ENCODE results near the gene MTRF1.
"Not testable (repeated sequence)": the region's sequence is repeated elsewhere in the genome, so short reads cannot be mapped to it uniquely, and the experiment has no call there.

MTRF1 gene

GRCh38 chr13:41295973-41296372, 32.6 kb upstream of the MTRF1 start:
- Histone ChIP-seq H3K4me1 (ENCODE audit: insufficient read depth, low read length) (no peaks in the 10 kb centered on the region), H3K9me3 (ENCODE audit: low read length) (no peaks in the 10 kb centered on the region), H3K4me3 (ENCODE audit: low read length) (no peak overlapping the region)

GRCh38 chr13:41294914-41295313, 31.5 kb upstream of the MTRF1 start:
- Histone ChIP-seq H3K27me3 (ENCODE audit: insufficient read depth, low read length) (no peaks in the 10 kb centered on the region), H3K4me3 (ENCODE audit: low read length) (no peak overlapping the region), H3K4me1 (ENCODE audit: insufficient read depth, low read length) (no peaks in the 10 kb centered on the region), H3K9me3 (ENCODE audit: low read length) (no peaks in the 10 kb centered on the region), H2AFZ (ENCODE audit: low read depth, low read length) (no peak overlapping the region), H3K36me3 (ENCODE audit: insufficient read depth, low read length) (no peaks in the 10 kb centered on the region)

More at GRCh38 chr13:41295973-41296372, 32.6 kb upstream of the MTRF1 start:
- H2AFZ ChIP-seq (ENCODE audit: low read depth, low read length) = no peak overlapping the region
- H3K36me3 ChIP-seq (ENCODE audit: insufficient read depth, low read length) = no peaks in the 10 kb centered on the region
- H3K27me3 ChIP-seq (ENCODE audit: insufficient read depth, low read length) = no peaks in the 10 kb centered on the region

DNA sequence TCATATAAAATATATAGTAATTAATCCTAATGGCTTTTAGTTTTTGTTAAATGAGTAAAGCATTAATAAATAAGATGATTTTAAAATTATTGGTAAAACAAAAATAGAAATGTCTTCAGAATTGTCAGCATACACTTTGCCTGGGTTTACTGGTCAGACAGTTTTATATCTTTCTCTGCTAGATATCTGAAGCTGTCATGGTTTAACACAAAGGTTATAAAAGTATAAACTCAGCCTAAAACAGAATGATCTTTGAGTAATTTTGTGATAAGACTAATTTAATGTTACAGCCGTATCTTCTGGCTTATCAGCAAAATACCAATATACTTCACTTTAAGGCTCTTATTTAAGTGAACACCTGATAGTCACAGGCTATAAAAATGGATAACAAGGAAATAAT, 29.9 kb upstream of the MTRF1 start:
- Histone ChIP-seq H3K36me3 (ENCODE audit: insufficient read depth, low read length) (no peaks in the 10 kb centered on the region), H3K4me1 (ENCODE audit: insufficient read depth, low read length) (no peaks in the 10 kb centered on the region), H2AFZ (ENCODE audit: low read depth, low read length) (no peak overlapping the region), H3K9me3 (ENCODE audit: low read length) (no peaks in the 10 kb centered on the region), H3K4me3 (ENCODE audit: low read length) (no peak overlapping the region), H3K27me3 (ENCODE audit: insufficient read depth, low read length) (no peaks in the 10 kb centered on the region)

DNA sequence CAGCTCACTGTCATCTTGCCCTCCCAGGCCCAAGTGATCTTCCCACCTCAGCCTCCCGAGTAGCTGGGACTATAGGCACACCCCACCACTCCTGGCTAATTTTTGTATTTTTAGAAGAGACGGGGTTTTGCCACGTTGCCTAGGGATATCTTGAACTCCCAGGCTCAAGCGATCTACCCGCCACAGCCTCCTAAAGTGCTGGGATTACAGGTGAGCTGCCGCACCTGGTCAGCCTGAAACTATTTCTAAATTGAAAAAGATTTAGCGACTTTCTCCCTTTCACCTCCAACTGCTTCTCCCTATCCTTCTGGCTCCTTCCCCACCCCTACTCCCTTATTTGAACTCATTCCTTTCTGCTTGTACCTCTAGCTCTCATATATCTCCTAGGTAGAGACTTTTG, 27.9 kb upstream of the MTRF1 start:
- no peaks in the 10 kb centered on the region for H3K27me3 ChIP-seq (ENCODE audit: insufficient read depth, low read length)
- no peak overlapping the region for H2AFZ ChIP-seq (ENCODE audit: low read depth, low read length)
- no peak overlapping the region for H3K4me3 ChIP-seq (ENCODE audit: low read length)
- no peaks in the 10 kb centered on the region for H3K36me3 ChIP-seq (ENCODE audit: insufficient read depth, low read length)
- no peaks in the 10 kb centered on the region for H3K9me3 ChIP-seq (ENCODE audit: low read length)
- H3K4me1 ChIP-seq (ENCODE audit: insufficient read depth, low read length) = no peaks in the 10 kb centered on the region

DNA sequence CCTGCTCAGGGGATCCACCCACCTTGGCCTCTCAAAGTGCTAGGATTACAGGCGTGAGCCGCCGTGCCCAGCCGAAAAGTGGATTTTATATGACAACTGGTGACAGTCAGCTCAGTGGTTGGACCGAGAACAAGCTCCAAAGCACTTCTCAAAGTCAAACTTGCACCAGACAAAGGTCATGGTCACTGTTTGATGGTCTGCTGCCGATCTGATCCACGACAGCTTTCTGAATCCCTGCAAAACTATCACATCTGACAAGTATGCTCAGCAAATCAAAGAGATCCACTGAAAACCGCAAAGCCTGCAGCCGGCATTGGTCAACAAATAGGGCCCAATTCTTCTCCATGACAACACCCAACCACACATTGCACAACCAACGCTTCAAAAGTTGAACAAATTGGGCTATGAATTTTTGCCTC, 26.1 kb upstream of the MTRF1 start:
- Histone ChIP-seq H2AFZ (ENCODE audit: low read depth, low read length) (no peak overlapping the region), H3K36me3 (ENCODE audit: insufficient read depth, low read length) (no peaks in the 10 kb centered on the region), H3K4me1 (ENCODE audit: insufficient read depth, low read length) (no peaks in the 10 kb centered on the region), H3K27me3 (ENCODE audit: insufficient read depth, low read length) (no peaks in the 10 kb centered on the region), H3K4me3 (ENCODE audit: low read length) (no peak overlapping the region), H3K9me3 (ENCODE audit: low read length) (no peaks in the 10 kb centered on the region)

GRCh38 chr13:41286370-41286769, 23.0 kb upstream of the MTRF1 start:
- Histone ChIP-seq H3K27me3 (ENCODE audit: insufficient read depth, low read length) (no peaks in the 10 kb centered on the region), H3K4me1 (ENCODE audit: insufficient read depth, low read length) (no peaks in the 10 kb centered on the region), H3K4me3 (ENCODE audit: low read length) (no peak overlapping the region), H3K9me3 (ENCODE audit: low read length) (no peaks in the 10 kb centered on the region), H3K36me3 (ENCODE audit: insufficient read depth, low read length) (no peaks in the 10 kb centered on the region), H2AFZ (ENCODE audit: low read depth, low read length) (no peak overlapping the region)

DNA sequence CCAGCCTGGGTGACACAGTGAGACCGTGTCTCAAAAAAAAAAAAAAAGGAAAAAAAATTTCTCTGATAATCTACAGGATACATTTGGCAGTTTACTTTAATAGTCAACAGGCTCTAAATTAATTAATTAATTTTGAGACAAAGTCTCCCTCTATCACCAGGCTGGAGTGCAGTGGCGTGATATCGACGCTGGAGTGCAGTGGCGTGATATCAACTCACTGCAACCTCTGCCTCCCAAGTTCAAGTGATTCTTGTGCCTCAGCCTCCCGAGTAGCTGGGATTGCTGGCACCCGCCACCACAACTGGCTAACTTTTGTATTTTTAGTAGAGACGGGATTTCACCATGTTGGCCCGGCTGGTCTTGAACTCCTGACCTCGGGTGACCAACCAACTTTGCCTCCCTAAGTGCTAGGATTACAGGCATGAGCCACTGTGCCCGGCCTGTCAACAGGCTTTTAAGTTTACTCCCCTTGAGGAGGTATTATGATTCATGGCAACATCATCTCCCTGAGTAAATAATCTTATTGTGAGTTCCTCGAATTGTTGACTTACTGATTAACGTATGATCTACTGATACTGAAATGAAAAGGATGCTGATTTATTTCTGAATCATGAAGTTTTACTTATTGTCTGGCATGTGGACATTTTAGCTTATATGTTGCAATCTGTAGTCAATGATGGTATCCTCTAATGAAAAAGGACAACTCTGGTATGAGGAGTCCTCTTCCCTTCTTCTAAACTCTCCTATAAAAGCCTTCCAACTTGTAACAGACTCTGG, 21.3 kb upstream of the MTRF1 start:
- Histone ChIP-seq H3K36me3 (ENCODE audit: insufficient read depth, low read length) (no peaks in the 10 kb centered on the region), H3K4me3 (ENCODE audit: low read length) (no peak overlapping the region), H3K9me3 (ENCODE audit: low read length) (no peaks in the 10 kb centered on the region), H3K27me3 (ENCODE audit: insufficient read depth, low read length) (no peaks in the 10 kb centered on the region), H3K4me1 (ENCODE audit: insufficient read depth, low read length) (no peaks in the 10 kb centered on the region), H2AFZ (ENCODE audit: low read depth, low read length) (no peak overlapping the region)

- no peaks in the 10 kb centered on the region for H3K36me3 ChIP-seq (ENCODE audit: insufficient read depth, low read length)
- H3K9me3 ChIP-seq (ENCODE audit: low read length) = no peaks in the 10 kb centered on the region
- no peak overlapping the region for H3K4me3 ChIP-seq (ENCODE audit: low read length)
- no peaks in the 10 kb centered on the region for H3K4me1 ChIP-seq (ENCODE audit: insufficient read depth, low read length)
- no peak overlapping the region for H2AFZ ChIP-seq (ENCODE audit: low read depth, low read length)
- H3K27me3 ChIP-seq (ENCODE audit: insufficient read depth, low read length) = no peaks in the 10 kb centered on the region
Measured at GRCh38 chr13:41282129-41282571, 18.8 kb upstream of the MTRF1 start.

GRCh38 chr13:41279156-41279555, 15.8 kb upstream of the MTRF1 start:
- not testable (repeated sequence) for H3K4me3 ChIP-seq (ENCODE audit: low read length); H3K27me3 ChIP-seq (ENCODE audit: insufficient read depth, low read length); H3K9me3 ChIP-seq (ENCODE audit: low read length); H2AFZ ChIP-seq (ENCODE audit: low read depth, low read length); H3K4me1 ChIP-seq (ENCODE audit: insufficient read depth, low read length); H3K36me3 ChIP-seq (ENCODE audit: insufficient read depth, low read length)

DNA sequence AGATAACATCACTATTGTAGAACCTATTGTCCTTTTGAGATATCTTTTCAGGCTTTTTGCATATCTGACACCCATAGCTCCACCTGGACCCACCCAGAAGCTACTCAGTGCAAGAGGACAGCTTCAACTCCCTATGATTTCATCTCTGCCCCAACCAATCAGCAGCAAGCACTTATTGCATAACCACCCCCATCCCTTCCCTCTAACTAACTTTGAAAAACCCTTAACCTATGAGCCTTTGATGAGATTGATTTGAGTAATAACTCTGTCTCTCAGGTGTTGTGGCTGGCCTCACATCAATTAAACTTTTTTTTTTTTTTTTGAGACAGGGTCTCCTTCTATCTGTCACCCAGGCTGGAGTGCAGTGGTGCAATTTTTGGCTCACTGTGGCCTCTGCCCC, 13.4 kb upstream of the MTRF1 start:
- Histone ChIP-seq H3K36me3 (ENCODE audit: insufficient read depth, low read length) (no peaks in the 10 kb centered on the region), H3K9me3 (ENCODE audit: low read length) (no peaks in the 10 kb centered on the region), H3K27me3 (ENCODE audit: insufficient read depth, low read length) (no peaks in the 10 kb centered on the region), H3K4me1 (ENCODE audit: insufficient read depth, low read length) (no peaks in the 10 kb centered on the region), H3K4me3 (ENCODE audit: low read length) (no peak overlapping the region), H2AFZ (ENCODE audit: low read depth, low read length) (no peak overlapping the region)

- Histone ChIP-seq H3K27me3 (ENCODE audit: insufficient read depth, low read length) (no peaks in the 10 kb centered on the region), H3K4me3 (ENCODE audit: low read length) (no peak overlapping the region), H2AFZ (ENCODE audit: low read depth, low read length) (no peak overlapping the region), H3K36me3 (ENCODE audit: insufficient read depth, low read length) (no peaks in the 10 kb centered on the region), H3K4me1 (ENCODE audit: insufficient read depth, low read length) (no peaks in the 10 kb centered on the region), H3K9me3 (ENCODE audit: low read length) (no peaks in the 10 kb centered on the region)
Measured at GRCh38 chr13:41274881-41275280, 11.5 kb upstream of the MTRF1 start.

DNA sequence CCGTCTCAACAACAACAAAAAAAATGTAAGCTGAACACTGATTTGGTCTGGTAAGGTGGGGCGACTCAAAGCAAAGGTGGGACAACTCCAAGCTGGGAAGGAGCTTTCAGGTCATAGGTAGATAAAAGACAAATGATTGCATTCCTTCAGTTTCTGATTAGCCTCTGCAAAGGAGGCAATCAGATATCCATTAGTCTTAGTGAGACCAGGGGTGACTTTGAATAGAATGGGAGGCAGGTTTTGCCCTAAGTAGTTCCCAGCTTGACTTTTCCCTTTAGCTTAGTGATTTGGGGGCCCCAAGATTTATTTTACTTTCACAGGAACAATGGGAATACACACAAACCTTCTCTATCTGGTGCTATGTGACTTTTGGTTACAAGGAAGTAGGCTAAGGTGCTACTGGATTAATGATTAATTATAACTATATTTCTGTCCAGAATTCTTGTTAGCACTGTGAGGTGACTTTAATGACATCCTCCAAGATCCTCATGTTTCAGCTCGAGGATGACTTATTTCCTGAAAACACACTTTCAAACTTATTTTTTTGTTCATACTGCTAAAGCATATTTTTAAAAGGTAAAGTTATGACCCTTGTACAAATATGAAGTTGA, 10.6 kb upstream of the MTRF1 start:
- Histone ChIP-seq H3K9me3 (ENCODE audit: low read length) (peaks cover 2% of the 10 kb centered on the region), H3K36me3 (ENCODE audit: insufficient read depth, low read length) (no peaks in the 10 kb centered on the region), H3K4me1 (ENCODE audit: insufficient read depth, low read length) (no peaks in the 10 kb centered on the region), H2AFZ (ENCODE audit: low read depth, low read length) (no peak overlapping the region), H3K27me3 (ENCODE audit: insufficient read depth, low read length) (no peaks in the 10 kb centered on the region), H3K4me3 (ENCODE audit: low read length) (no peak overlapping the region)

DNA sequence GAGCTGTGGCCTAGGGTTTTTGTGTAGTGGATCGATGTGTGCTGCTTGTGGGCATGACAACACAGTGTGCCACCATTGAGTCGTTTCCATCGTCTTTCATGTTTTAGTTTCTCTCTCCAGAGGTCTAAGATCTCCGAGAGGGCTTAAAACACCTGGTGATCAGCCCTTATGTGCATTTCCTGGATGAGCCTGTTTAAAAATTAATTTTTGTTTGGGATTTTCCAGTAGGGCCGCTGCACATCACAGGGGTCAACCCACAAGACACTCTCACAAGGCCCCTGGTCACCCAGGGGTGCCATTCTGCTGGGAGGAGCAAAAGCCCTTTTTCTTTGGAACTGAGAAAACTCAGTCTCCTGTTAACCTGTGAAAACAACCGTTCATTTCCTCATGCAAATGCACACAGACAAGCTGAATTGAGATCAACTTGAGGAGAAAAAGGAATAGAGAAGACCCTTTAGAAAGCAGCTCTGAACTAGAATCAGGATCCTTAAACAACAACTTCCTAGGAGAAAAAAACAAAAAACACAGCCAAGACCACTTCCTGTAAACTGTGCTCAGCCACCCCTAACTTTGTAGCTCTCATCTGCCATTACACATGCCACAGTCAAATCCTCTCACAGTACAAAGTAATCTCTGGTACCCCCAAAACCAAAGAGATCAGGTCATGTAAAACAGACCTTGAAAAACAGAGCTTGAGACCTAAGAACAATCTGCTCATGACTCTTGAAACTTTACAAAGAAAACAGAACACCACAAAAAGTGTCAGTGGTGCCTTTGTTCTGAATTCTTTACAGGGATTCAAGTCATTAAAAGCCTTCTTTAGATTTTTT, 8.3 kb upstream of the MTRF1 start:
- Histone ChIP-seq H3K9me3 (ENCODE audit: low read length) (peaks cover 2% of the 10 kb centered on the region), H3K27me3 (ENCODE audit: insufficient read depth, low read length) (no peaks in the 10 kb centered on the region), H3K4me1 (ENCODE audit: insufficient read depth, low read length) (no peaks in the 10 kb centered on the region), H3K36me3 (ENCODE audit: insufficient read depth, low read length) (no peaks in the 10 kb centered on the region), H2AFZ (ENCODE audit: low read depth, low read length) (no peak overlapping the region), H3K4me3 (ENCODE audit: low read length) (no peak overlapping the region)
